IPS DF 19.7 (cell line): Measurements from ENCODE around the gene TSPAN11.
"Not testable (repeated sequence)": the region's sequence is repeated elsewhere in the genome, so short reads cannot be mapped to it uniquely, and the experiment has no call there.

Experiments
- DNase-seq: peaks from one replicate; pipeline ENCODE4 v3.0.0-alpha.2; 2013; ENCODE audit warnings: low read depth, low spot score

The TSPAN11 gene

GRCh38 chr12:31018790-31019505 lies 92.4 kb downstream of the TSPAN11 start:
- no peak for DNase-seq

- DNase-seq = no peak
These were observed 93.0 kb downstream of the TSPAN11 start for GRCh38 chr12:31019561-31019960.

- DNase-seq = no peak
These were observed 93.4 kb downstream of the TSPAN11 start for GRCh38 chr12:31019976-31020375.

- no peak for DNase-seq
These were observed 94.0 kb downstream of the TSPAN11 start for GRCh38 chr12:31020385-31021166.

GRCh38 chr12:31021181-31021580 lies 94.6 kb downstream of the TSPAN11 start:
- no peak for DNase-seq

- no peak for DNase-seq
These were observed 95.4 kb downstream of the TSPAN11 start for GRCh38 chr12:31021809-31022494.

- DNase-seq = no peak
These were observed 96.8 kb downstream of the TSPAN11 start for GRCh38 chr12:31023271-31023724.

GRCh38 chr12:31026202-31026601 lies 99.7 kb downstream of the TSPAN11 start:
- DNase-seq = no peak

GRCh38 chr12:31027006-31027405 lies 100.5 kb downstream of the TSPAN11 start:
- not testable (repeated sequence) for DNase-seq

- DNase-seq = no peak
These were observed 102.9 kb downstream of the TSPAN11 start for GRCh38 chr12:31029468-31029867.

GRCh38 chr12:31029916-31030562 lies 103.5 kb downstream of the TSPAN11 start:
- DNase-seq = no peak

- no peak for DNase-seq
These were observed 105.4 kb downstream of the TSPAN11 start for GRCh38 chr12:31031951-31032335.

- no peak for DNase-seq
These were observed 106.6 kb downstream of the TSPAN11 start for GRCh38 chr12:31033146-31033545.

GRCh38 chr12:31033681-31034080 lies 107.1 kb downstream of the TSPAN11 start:
- no peak for DNase-seq

GRCh38 chr12:31034372-31034771 lies 107.8 kb downstream of the TSPAN11 start:
- no peak for DNase-seq

GRCh38 chr12:31035226-31035625 lies 108.7 kb downstream of the TSPAN11 start:
- no peak for DNase-seq

- no peak for DNase-seq
These were observed 109.6 kb downstream of the TSPAN11 start for GRCh38 chr12:31035967-31036665.

GRCh38 chr12:31037028-31037427 lies 110.5 kb downstream of the TSPAN11 start:
- DNase-seq = no peak

- DNase-seq = no peak
These were observed 111.4 kb downstream of the TSPAN11 start for GRCh38 chr12:31037931-31038330.

- no peak for DNase-seq
These were observed 114.6 kb downstream of the TSPAN11 start for GRCh38 chr12:31041033-31041564.
